Adrenal gland (tissue), 19 donors: ENCODE results near the gene MOB3B. TPM values are rescaled to one million over a fixed set of nuclear protein-coding genes. Genes with fewer than 3 reads are reported as not detected.

Experiments
- DNase-seq, 7 donors: peaks; one replicate each; pipeline ENCODE4 v3.0.0-alpha.2; 2019 to 2020
- H3K27ac ChIP-seq, 5 donors: fragments of 200-600 bp; sonication (generic) in 4 of 5; 1 replicate in 3 of 5; 2 replicates in 2 of 5; pipeline versions ENCODE4 v1.5.1 to v1.8.0; 2016 to 2020; ENCODE audit warnings: mild to moderate bottlenecking in 1 of 5
- H3K27me3 ChIP-seq: fragments of 200-600 bp; 2 replicates; pipeline ENCODE4 v1.8.0; 2021
- H3K36me3 ChIP-seq, 2 donors: fragments of 200-600 bp; replicated peaks in 1 of 2; 1 replicate in 1 of 2; 2 replicates in 1 of 2; pipeline versions ENCODE4 v1.5.1 to v1.8.0; 2018 to 2022
- H3K4me1 ChIP-seq, 2 donors: fragments of 200-600 bp; replicated peaks in 1 of 2; 1 replicate in 1 of 2; 2 replicates in 1 of 2; pipeline versions ENCODE4 v1.5.1 to v1.8.0; 2018 to 2021
- H3K4me3 ChIP-seq, 4 donors: fragments of 200-600 bp; sonication (generic) in 3 of 4; one replicate each; pipeline ENCODE4 v1.5.1; 2016 to 2018
- H3K9me3 ChIP-seq, 3 donors: fragments of 200-600 bp; sonication (generic) in 1 of 3; replicated peaks in 1 of 3; 1 replicate in 2 of 3; 2 replicates in 1 of 3; pipeline versions ENCODE4 v1.5.1 to v1.8.0; 2016 to 2021
- POLR2A ChIP-seq, 2 donors: fragments of 450-650 bp; IDR thresholded peaks; one replicate each; pipeline ENCODE4 v1.6.1; 2017; ENCODE audit warnings: antibody characterized with exemption in 2 of 2, mild to moderate bottlenecking in 2 of 2, moderate library complexity in 1 of 2
- WGBS, 4 donors: extraction: QIAGEN DNeasy Blood & Tissue Kit in 2 of 4; methylation state at CpG; one replicate each; pipeline versions ENCODE4 v1.1.5 to v1.1.7; 2013 to 2017; 5-methylcytosine and 5-hydroxymethylcytosine counted together
- intact Hi-C, 2 donors: fragments of 100-400 bp; cut with DNase I; formaldehyde crosslinking; loops; one replicate each; pipeline versions ENCODE4 v1.14.1 to v1.15.0; 2022 to 2023
- long read RNA-seq, 10 donors: library from polyadenylated mRNA in 3 of 10; unstranded in 2 of 10; stranded (forward) in 1 of 10; transcript quantifications; one replicate each; pipeline ENCODE4 v2.0.0 and lab custom pipeline, GENCODE V29; 2021 to 2026
- polyA plus RNA-seq, 3 donors: library from polyadenylated mRNA; stranded (reverse); fragments of 200-250 nt in 2 of 3; fragments of 350-450 nt in 1 of 3; fragmentation: Illumina TruSeq in 1 of 3; extraction: RNeasy Lipid Tissue Mini Kit (QIAGEN cat#74804) in 1 of 3; gene quantifications; one replicate each; pipeline ENCODE4 v1.2.3, GENCODE V29; 2013 to 2014
- total RNA-seq, 9 donors: library from RNA; depleted of rRNA in 4 of 9; stranded (reverse); fragments of >200 nt in 4 of 9; fragments of 120-200 nt in 1 of 9; fragmentation: NEBNext Ultra II Directional in 1 of 9; extraction: Animal tissue kit (Norgen Biotek cat#: 25700) in 1 of 9; gene quantifications; one replicate each; pipeline versions ENCODE4 v1.1.0 to v1.2.4, GENCODE V29; 2013 to 2023
- TF ChIP-seq, protein P1 (sequence below), 6 experiments: fragments of 450-650 bp in 4 of 6; fragments of 200-600 bp in 2 of 6; sonication (generic) in 1 of 6; IDR thresholded peaks; 1 replicate in 5 of 6; 2 replicates in 1 of 6; pipeline versions ENCODE4 v1.5.1 to v1.8.0; 2016 to 2021; ENCODE audit warnings: antibody characterized with exemption in 6 of 6, mild to moderate bottlenecking in 2 of 6, moderate library complexity in 1 of 6
- donor health status: healthy with polysubstance abuse.
- donor health status: Bipolar disorder and iron deficiency.
- donor health status: DM: yes; HTN: yes; CAD: no.
- donor health status: DM: no; HTN: no; CAD: no.
- donor health status: DM: no; HTN: no; CAD: no.
- donor health status: DM: yes; HTN: yes; CAD: no.

MOB3B gene
- 1 to 10 TPM; 1.4 to 7.0 (median 3.7) TPM for total RNA-seq
- polyA plus RNA-seq, result 1 to 10 TPM; 1.3 to 9.0 (median 1.8) TPM
- long read RNA-seq, donor 1, full-length matches to known transcripts, result 1 of 1 reads
- long read RNA-seq, donor 1, partial matches to known transcripts, result 0 of 1 reads
- long read RNA-seq, donor 1, other reads (novel, unspliced or antisense), result 0 of 1 reads
- long read RNA-seq, donor 2, result 0 reads
- long read RNA-seq, donor 3, full-length matches to known transcripts, result 1 of 1 reads
- long read RNA-seq, donor 3, partial matches to known transcripts, result 0 of 1 reads
- long read RNA-seq, donor 3, other reads (novel, unspliced or antisense), result 0 of 1 reads
- long read RNA-seq, donor 4, partial matches to known transcripts, result 0 of 1 reads
- long read RNA-seq, donor 4, other reads (novel, unspliced or antisense), result 1 of 1 reads
- long read RNA-seq, donor 5, full-length matches to known transcripts, result 5 of 5 reads
- long read RNA-seq, donor 5, partial matches to known transcripts, result 0 of 5 reads
- long read RNA-seq, donor 5, other reads (novel, unspliced or antisense), result 0 of 5 reads
- long read RNA-seq, donor 6, result 0 reads
- long read RNA-seq, donor 7, result 0 reads
- long read RNA-seq, donor 8, full-length matches to known transcripts, result 1 of 1 reads
- long read RNA-seq, donor 8, partial matches to known transcripts, result 0 of 1 reads
- long read RNA-seq, donor 8, other reads (novel, unspliced or antisense), result 0 of 1 reads
- long read RNA-seq, donor 9, result 0 reads
- long read RNA-seq, donor 10, result 0 reads

DNA sequence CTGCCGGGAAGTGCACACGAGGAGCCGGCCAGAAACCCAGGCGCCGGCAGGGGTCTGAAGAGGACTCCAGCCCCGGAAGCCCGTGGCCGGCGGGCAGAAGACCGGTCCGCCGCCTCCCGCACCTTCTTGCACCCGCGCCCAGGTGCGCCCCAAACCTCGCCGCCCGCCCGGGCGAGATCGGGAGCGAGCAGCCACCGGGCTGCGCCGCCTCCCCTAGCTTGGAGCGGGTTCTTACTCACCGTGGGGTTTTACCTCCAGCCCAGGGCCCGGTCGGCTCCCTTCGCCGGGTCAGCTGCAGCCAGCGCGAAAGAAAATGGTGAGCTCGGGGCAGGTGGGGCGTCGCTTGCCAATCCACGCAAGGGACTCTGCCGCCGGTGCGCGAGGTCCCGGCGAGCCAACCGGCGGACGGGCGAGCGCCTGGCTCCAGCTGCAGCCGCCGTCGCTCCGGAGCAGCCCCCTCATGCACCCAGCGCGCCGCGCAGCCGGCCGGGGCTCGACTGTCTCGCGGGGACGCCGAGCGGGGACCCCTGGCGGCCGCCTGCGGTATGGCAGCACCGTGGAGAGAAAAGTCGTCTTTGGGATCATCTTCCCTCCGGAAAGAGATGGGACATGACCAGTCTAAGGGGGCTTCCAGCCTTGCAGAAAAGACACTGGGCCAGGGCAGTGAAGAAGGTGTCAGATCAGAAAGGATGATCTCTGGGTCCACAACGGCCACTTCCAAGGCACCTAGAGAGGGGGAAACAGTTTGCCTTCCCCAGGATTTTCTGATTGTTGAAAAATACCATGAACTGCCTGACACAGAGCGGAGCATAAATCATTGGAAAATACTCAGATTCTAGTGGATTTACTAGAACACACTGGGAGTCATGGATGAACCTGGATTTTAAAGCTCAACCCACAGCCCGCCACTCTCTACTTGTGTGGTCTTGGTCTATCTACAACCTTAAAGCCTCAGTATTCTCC, at the start of gene MOB3B:
MOB3B (minus strand) TSS at position 499 of the 963 bp plus-strand sequence. CDS start 74,264 bp downstream, outside the sequence.
- Histone ChIP-seq H3K27ac (peak within 1 kb of the TSS in 4 of 5 donors; percentile 11 to 86 (median 74)), H3K4me1 (peaks cover 0 to 11% of the 10 kb centered on the region in 2 donors), H3K4me3 (peak within 1 kb of the TSS; percentile 45 to 90 (median 64)), H3K36me3 (no peaks in the 10 kb centered on the region), H3K27me3 (no peaks in the 10 kb centered on the region), H3K9me3 (no peaks in the 10 kb centered on the region)
- DNase-seq, result peak; percentile 74 to 90 (median 86)
- intact Hi-C loops, result loop anchor here (5.0 kb wide), 3 partner anchors 67 to 197 kb away; no protein-coding TSS in a partner anchor
- 3 to 62% (median 20%) methylated on average over 3 to 74 of the region's 74 CpGs for WGBS, 4 donors
- TF ChIP-seq, protein P1, sequence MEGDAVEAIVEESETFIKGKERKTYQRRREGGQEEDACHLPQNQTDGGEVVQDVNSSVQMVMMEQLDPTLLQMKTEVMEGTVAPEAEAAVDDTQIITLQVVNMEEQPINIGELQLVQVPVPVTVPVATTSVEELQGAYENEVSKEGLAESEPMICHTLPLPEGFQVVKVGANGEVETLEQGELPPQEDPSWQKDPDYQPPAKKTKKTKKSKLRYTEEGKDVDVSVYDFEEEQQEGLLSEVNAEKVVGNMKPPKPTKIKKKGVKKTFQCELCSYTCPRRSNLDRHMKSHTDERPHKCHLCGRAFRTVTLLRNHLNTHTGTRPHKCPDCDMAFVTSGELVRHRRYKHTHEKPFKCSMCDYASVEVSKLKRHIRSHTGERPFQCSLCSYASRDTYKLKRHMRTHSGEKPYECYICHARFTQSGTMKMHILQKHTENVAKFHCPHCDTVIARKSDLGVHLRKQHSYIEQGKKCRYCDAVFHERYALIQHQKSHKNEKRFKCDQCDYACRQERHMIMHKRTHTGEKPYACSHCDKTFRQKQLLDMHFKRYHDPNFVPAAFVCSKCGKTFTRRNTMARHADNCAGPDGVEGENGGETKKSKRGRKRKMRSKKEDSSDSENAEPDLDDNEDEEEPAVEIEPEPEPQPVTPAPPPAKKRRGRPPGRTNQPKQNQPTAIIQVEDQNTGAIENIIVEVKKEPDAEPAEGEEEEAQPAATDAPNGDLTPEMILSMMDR (IDR thresholded peaks at IDR 0.05), result peak; percentile 57 to 98 (median 85)
- TF ChIP-seq POLR2A (IDR thresholded peaks at IDR 0.05), result no peak

DNA sequence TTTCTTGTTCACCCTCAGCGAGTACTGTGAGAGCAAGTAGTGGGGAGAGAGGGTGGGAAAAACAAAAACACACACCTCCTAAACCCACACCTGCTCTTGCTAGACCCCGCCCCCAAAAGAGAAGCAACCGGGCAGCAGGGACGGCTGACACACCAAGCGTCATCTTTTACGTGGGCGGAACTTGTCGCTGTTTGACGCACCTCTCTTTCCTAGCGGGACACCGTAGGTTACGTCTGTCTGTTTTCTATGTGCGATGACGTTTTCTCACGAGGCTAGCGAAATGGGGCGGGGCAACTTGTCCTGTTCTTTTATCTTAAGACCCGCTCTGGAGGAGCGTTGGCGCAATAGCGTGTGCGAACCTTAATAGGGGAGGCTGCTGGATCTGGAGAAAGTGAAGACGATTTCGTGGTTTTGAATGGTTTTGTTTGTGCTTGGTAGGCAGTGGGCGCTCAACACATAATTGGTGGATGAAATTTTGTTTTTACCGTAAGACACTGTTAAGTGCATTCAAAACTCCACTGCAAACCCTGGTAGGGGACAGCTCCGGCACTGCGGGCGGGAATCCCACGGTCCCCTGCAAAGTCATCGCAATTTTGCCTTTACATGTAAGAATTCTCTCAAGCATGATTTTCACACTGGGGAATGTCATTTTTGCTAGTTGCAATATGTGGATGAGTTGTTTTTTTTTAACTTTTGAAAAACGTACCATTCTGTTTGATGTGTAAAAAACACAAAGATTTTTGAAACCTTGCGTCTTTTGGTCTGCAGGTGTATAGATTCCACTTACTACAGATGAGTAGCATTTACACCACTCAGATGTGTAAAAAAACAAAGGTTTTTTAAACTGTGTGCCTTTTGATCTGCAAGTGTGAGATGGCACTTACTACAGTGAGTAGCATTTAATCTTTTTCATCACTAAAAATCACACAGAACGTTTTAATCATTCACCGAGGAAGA, 44.3 kb upstream of the MOB3B start:
- intact Hi-C loops, result no loop called here
- Histone ChIP-seq H3K4me3 (peak overlapping the region in 3 of 4 donors; percentile 36 to 89 (median 77)), H3K36me3 (no peaks in the 10 kb centered on the region), H3K27me3 (no peaks in the 10 kb centered on the region), H3K27ac (peak overlapping the region; percentile 79 to 99 (median 94)), H3K9me3 (no peaks in the 10 kb centered on the region), H3K4me1 (peaks cover 0 to 10% of the 10 kb centered on the region in 2 donors)
- DNase-seq, result peak; percentile 95 to 100 (median 99)
- 2% methylated on average over 35 of the region's 35 CpGs for WGBS, 4 donors
- TF ChIP-seq, protein P1 (IDR thresholded peaks at IDR 0.05), result no peak
- peak; percentile 78 to 90 for TF ChIP-seq POLR2A (IDR thresholded peaks at IDR 0.05)

DNA sequence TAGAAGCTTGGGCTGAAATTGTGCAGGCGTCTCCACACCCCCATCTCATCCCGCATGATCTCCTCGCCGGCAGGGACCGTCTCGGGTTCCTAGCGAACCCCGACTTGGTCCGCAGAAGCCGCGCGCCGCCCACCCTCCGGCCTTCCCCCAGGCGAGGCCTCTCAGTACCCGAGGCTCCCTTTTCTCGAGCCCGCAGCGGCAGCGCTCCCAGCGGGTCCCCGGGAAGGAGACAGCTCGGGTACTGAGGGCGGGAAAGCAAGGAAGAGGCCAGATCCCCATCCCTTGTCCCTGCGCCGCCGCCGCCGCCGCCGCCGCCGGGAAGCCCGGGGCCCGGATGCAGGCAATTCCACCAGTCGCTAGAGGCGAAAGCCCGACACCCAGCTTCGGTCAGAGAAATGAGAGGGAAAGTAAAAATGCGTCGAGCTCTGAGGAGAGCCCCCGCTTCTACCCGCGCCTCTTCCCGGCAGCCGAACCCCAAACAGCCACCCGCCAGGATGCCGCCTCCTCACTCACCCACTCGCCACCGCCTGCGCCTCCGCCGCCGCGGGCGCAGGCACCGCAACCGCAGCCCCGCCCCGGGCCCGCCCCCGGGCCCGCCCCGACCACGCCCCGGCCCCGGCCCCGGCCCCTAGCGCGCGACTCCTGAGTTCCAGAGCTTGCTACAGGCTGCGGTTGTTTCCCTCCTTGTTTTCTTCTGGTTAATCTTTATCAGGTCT, 43.5 kb upstream of the MOB3B start, which contains the start of gene C9orf72:
C9orf72 (minus strand) TSS at position 564 of the 716 bp plus-strand sequence. CDS start 6,361 bp downstream, outside the sequence.
- intact Hi-C loops, result no loop called here
- WGBS, 4 donors, result 0 to 1% (median 0%) methylated on average over 22 to 72 of the region's 72 CpGs
- DNase-seq, result peak; percentile 69 to 87 (median 77)
- Histone ChIP-seq H3K4me3 (peak within 1 kb of the TSS in 3 of 4 donors; percentile 64 to 89 (median 77)), H3K4me1 (peaks cover 0 to 14% of the 10 kb centered on the region in 2 donors), H3K36me3 (no peaks in the 10 kb centered on the region), H3K27ac (peak within 1 kb of the TSS; percentile 87 to 99 (median 94)), H3K9me3 (no peaks in the 10 kb centered on the region), H3K27me3 (no peaks in the 10 kb centered on the region)
- TF ChIP-seq POLR2A (IDR thresholded peaks at IDR 0.05), result peak; percentile 80 to 86
- TF ChIP-seq, protein P1 (IDR thresholded peaks at IDR 0.05), result no peak
